ENCODE results near the gene GLB1L2.
"Not testable (repeated sequence)": the region's sequence is repeated elsewhere in the genome, so short reads cannot be mapped to it uniquely, and the experiment has no call there.

The GLB1L2 gene

DNA sequence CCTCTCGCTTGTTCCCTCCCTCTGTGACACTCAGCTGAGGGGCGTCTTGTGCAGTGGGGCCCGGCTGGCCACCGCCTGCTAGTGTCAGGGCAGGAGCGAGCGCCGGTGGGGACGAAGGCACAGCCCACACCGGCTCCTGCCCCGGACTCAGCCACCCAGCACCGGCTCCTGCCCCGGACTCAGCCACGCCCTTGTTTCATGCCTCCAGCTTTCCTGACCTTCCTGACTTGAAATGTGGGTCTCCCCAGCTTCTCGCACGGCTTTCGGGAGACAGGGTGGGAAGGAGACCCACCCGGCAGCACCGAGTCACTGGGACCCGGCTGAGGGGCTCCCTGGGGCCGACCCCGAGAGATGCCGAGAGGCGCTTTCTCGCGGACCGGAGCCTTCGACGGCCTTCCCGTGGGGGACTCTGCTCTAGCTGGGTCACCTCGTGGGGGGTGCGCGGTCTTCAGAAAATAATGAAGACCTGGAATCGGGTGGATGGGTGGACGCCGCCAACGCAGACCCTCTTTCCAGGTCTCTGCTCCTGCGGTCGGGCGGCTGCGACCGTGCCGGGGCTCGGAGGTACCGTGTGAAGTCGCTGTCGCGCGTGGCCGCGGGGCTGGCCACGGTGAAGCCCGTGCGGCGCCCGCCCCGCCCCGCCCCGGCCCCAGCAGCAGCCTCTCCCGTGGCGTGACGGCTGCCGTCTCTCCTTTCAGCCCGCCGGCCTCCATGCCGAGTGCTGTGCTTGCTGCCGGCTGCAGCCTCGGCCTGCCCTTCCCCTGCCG lies 10.2 kb downstream of the GLB1L2 start:
- TF ChIP-seq TAF1 (IDR thresholded peaks at IDR 0.05; ENCODE audit: borderline replicate concordance, low read depth, low read length) (no peak), POLR2AphosphoS5 (IDR thresholded peaks at IDR 0.05; ENCODE audit: low read depth, low read length) (no peak), POLR2A (IDR thresholded peaks at IDR 0.05; ENCODE audit: low read depth, low read length) (no peak)
- FAIRE-seq = no peak
- DNase-seq (ENCODE audit: insufficient read length) = no peak

GRCh38 chr11:134342572-134343340 lies 11.0 kb downstream of the GLB1L2 start:
- TF ChIP-seq TAF1 (IDR thresholded peaks at IDR 0.05; ENCODE audit: borderline replicate concordance, low read depth, low read length) (no peak), POLR2AphosphoS5 (IDR thresholded peaks at IDR 0.05; ENCODE audit: low read depth, low read length) (no peak), POLR2A (IDR thresholded peaks at IDR 0.05; ENCODE audit: low read depth, low read length) (no peak)
- DNase-seq (ENCODE audit: insufficient read length) (no peak), FAIRE-seq (no peak)

- DNase-seq (ENCODE audit: insufficient read length) = no peak
- no peak for FAIRE-seq
- TF ChIP-seq POLR2AphosphoS5 (IDR thresholded peaks at IDR 0.05; ENCODE audit: low read depth, low read length) (no peak), POLR2A (IDR thresholded peaks at IDR 0.05; ENCODE audit: low read depth, low read length) (no peak), TAF1 (IDR thresholded peaks at IDR 0.05; ENCODE audit: borderline replicate concordance, low read depth, low read length) (no peak)
These were observed 11.9 kb downstream of the GLB1L2 start for GRCh38 chr11:134343646-134344045.

- not testable (repeated sequence) for DNase-seq (ENCODE audit: insufficient read length); FAIRE-seq
These were observed 12.9 kb downstream of the GLB1L2 start for GRCh38 chr11:134344497-134345236.

GRCh38 chr11:134345237-134345550 lies 13.4 kb downstream of the GLB1L2 start:
- no peak for DNase-seq (ENCODE audit: insufficient read length)
- FAIRE-seq = no peak
- TF ChIP-seq POLR2AphosphoS5 (IDR thresholded peaks at IDR 0.05; ENCODE audit: low read depth, low read length) (no peak), POLR2A (IDR thresholded peaks at IDR 0.05; ENCODE audit: low read depth, low read length) (no peak), TAF1 (IDR thresholded peaks at IDR 0.05; ENCODE audit: borderline replicate concordance, low read depth, low read length) (no peak)

GRCh38 chr11:134346101-134346975 lies 14.6 kb downstream of the GLB1L2 start:
- FAIRE-seq = no peak
- no peak for DNase-seq (ENCODE audit: insufficient read length)
- no peak for TF ChIP-seq POLR2AphosphoS5 (IDR thresholded peaks at IDR 0.05; ENCODE audit: low read depth, low read length)
- TF ChIP-seq POLR2A (IDR thresholded peaks at IDR 0.05; ENCODE audit: low read depth, low read length) = no peak
- TF ChIP-seq TAF1 (IDR thresholded peaks at IDR 0.05; ENCODE audit: borderline replicate concordance, low read depth, low read length) = no peak

- DNase-seq (ENCODE audit: insufficient read length) = no peak
- FAIRE-seq = no peak
- TF ChIP-seq POLR2AphosphoS5 (IDR thresholded peaks at IDR 0.05; ENCODE audit: low read depth, low read length) = no peak
These were observed 15.2 kb downstream of the GLB1L2 start for GRCh38 chr11:134346976-134347350.

GRCh38 chr11:134347441-134347840 lies 15.7 kb downstream of the GLB1L2 start:
- TF ChIP-seq POLR2AphosphoS5 (IDR thresholded peaks at IDR 0.05; ENCODE audit: low read depth, low read length) (no peak), POLR2A (IDR thresholded peaks at IDR 0.05; ENCODE audit: low read depth, low read length) (no peak), TAF1 (IDR thresholded peaks at IDR 0.05; ENCODE audit: borderline replicate concordance, low read depth, low read length) (no peak)
- no peak for DNase-seq (ENCODE audit: insufficient read length)
- no peak for FAIRE-seq

DNA sequence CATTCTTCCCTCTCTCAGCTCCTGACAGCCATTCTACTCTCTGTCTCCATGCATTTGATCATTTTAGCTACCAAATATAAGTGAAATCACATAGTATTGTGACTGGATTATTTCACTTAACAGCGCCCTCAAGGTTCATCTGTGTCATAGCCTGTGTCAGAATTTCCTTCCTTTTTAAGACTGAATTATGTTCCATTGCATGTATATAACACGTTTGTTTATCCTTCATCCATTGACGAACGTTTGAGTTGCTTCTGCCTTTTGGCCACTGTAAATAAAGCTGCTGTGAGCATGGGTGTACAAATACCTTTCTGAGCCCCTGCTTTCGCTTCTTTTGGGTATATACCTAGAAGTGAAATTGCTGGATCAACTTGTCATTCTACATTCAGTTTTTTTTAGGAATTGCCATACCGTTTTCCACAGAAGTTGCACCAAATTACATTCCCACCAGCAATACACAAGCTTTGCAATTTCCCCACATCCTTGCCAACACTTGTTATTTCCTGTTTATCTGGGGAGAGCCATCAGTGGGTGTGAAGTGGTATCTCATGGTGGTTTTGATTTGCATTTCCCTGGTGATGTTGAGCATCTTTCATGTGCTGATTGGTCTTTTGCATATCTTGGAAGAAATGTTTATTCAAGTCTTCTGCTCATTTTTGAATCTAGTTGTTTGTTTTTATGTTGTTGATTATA lies 17.5 kb downstream of the GLB1L2 start:
- no peak for DNase-seq (ENCODE audit: insufficient read length)
- FAIRE-seq = no peak
- TF ChIP-seq TAF1 (IDR thresholded peaks at IDR 0.05; ENCODE audit: borderline replicate concordance, low read depth, low read length) = no peak
- TF ChIP-seq POLR2AphosphoS5 (IDR thresholded peaks at IDR 0.05; ENCODE audit: low read depth, low read length) = no peak
- no peak for TF ChIP-seq POLR2A (IDR thresholded peaks at IDR 0.05; ENCODE audit: low read depth, low read length)

GRCh38 chr11:134349802-134350355 lies 18.1 kb downstream of the GLB1L2 start:
- FAIRE-seq (peak; percentile 75), DNase-seq (ENCODE audit: insufficient read length) (no peak)
- TF ChIP-seq POLR2A (IDR thresholded peaks at IDR 0.05; ENCODE audit: low read depth, low read length) (no peak), POLR2AphosphoS5 (IDR thresholded peaks at IDR 0.05; ENCODE audit: low read depth, low read length) (no peak), TAF1 (IDR thresholded peaks at IDR 0.05; ENCODE audit: borderline replicate concordance, low read depth, low read length) (no peak)
